GM12872 (cell line): ENCODE measurements around the gene MARCHF9.

Experiments used
- CTCF ChIP-seq: IDR thresholded peaks from 3 replicates; pipeline ENCODE4 v1.5.1; 2011; ENCODE audit warnings: low read depth, mild to moderate bottlenecking, low read length, moderate library complexity; ENCODE audit not compliant: insufficient read depth

Gene MARCHF9

GRCh38 chr12:57763881-57764661 lies 9.2 kb downstream of the MARCHF9 start:
- no peak for TF ChIP-seq CTCF

- TF ChIP-seq CTCF, result no peak
Measured at GRCh38 chr12:57764662-57765002, 9.7 kb downstream of the MARCHF9 start.

GRCh38 chr12:57765003-57765697 lies 10.2 kb downstream of the MARCHF9 start:
- TF ChIP-seq CTCF, result peak; percentile 39; the same call in 2 of the 3 replicates

- no peak for TF ChIP-seq CTCF
Measured at GRCh38 chr12:57765698-57766463, 11.0 kb downstream of the MARCHF9 start.

- no peak for TF ChIP-seq CTCF
Measured at GRCh38 chr12:57766464-57767304, 11.8 kb downstream of the MARCHF9 start, which contains the start of gene CYP27B1. CYP27B1 (minus strand) TSS chr12:57767078; CDS start chr12:57767041, 37 bp downstream.

- no peak for TF ChIP-seq CTCF
Measured at GRCh38 chr12:57767305-57767698, 12.4 kb downstream of the MARCHF9 start.
